AG09309 (cell line): Measurements from ENCODE around the gene CHRM4.

Experiments used
- DNase-seq: peaks from one replicate; pipeline ENCODE4 v3.0.0-alpha.2; 2010; ENCODE audit warnings: low read depth
- H3K4me3 ChIP-seq: 2 replicates; pipeline ENCODE4 v1.5.1; 2011; ENCODE audit warnings: mild to moderate bottlenecking, low read depth, low read length, moderate library complexity; ENCODE audit not compliant: control insufficient read depth
- CTCF ChIP-seq: IDR thresholded peaks from 2 replicates; pipeline ENCODE4 v1.5.1; 2011; ENCODE audit warnings: mild to moderate bottlenecking, low read depth, low read length, inconsistent platforms; ENCODE audit not compliant: insufficient read depth, control insufficient read depth; ENCODE audit errors: missing control alignments

Gene CHRM4

GRCh38 chr11:46417711-46418110 lies 26.1 kb upstream of the CHRM4 start:
- H3K4me3 ChIP-seq, result no peak overlapping the region
- DNase-seq, result no peak
- TF ChIP-seq CTCF, result no peak

GRCh38 chr11:46414879-46415278 lies 23.3 kb upstream of the CHRM4 start:
- TF ChIP-seq CTCF, result no peak
- H3K4me3 ChIP-seq, result no peak overlapping the region
- DNase-seq, result no peak

- DNase-seq, result no peak
- no peak for TF ChIP-seq CTCF
Observed at GRCh38 chr11:46414466-46414796, 22.9 kb upstream of the CHRM4 start.

GRCh38 chr11:46413760-46414465 lies 22.3 kb upstream of the CHRM4 start:
- no peak for TF ChIP-seq CTCF
- H3K4me3 ChIP-seq, result no peak overlapping the region
- DNase-seq, result no peak

More at GRCh38 chr11:46414466-46414796, 22.9 kb upstream of the CHRM4 start:
- H3K4me3 ChIP-seq, result no peak overlapping the region

GRCh38 chr11:46410021-46410420 lies 18.4 kb upstream of the CHRM4 start:
- no peak for DNase-seq
- no peak for TF ChIP-seq CTCF
- H3K4me3 ChIP-seq, result no peak overlapping the region

- no peak for TF ChIP-seq CTCF
- H3K4me3 ChIP-seq, result no peak overlapping the region
- DNase-seq, result no peak
Observed at GRCh38 chr11:46408407-46408986, 16.9 kb upstream of the CHRM4 start.
